B cell (primary cell): ENCODE data around the gene CPEB3. TPM values are rescaled to one million over a fixed set of nuclear protein-coding genes. Genes with fewer than 3 reads are reported as not detected.

ENCODE experiments used
- ATAC-seq: fragments of 200-7000 bp; cut with Tn5 transposase; one replicate; pipeline ENCODE4 v1.10.0; 2021; ENCODE audit warnings: low read depth, mild to moderate bottlenecking, moderate number of reproducible peaks, moderate library complexity
- CTCF ChIA-PET: fragments of 350-600 bp; sonication (Branson Sonifier 250); formaldehyde crosslinking; loops from one replicate; lab custom pipeline; 2021; ENCODE audit warnings: antibody characterized with exemption, inconsistent platforms; lab: Charles Lee
- POLR2A ChIA-PET: fragments of 350-600 bp; sonication (Branson Sonifier 250); formaldehyde crosslinking; loops from one replicate; lab custom pipeline; 2021; ENCODE audit warnings: antibody characterized with exemption; lab: Charles Lee
- DNase-seq: peaks from one replicate; pipeline ENCODE4 v3.0.0; 2013
- H2AFZ ChIP-seq: 2 replicates; pipeline ENCODE4 v1.6.1; 2012; ENCODE audit warnings: mild to moderate bottlenecking, low read depth, low read length; ENCODE audit not compliant: insufficient read depth, poor library complexity, severe bottlenecking
- H3K27ac ChIP-seq, 2 donors: 1 replicate in 1 of 2; 2 replicates in 1 of 2; pipeline ENCODE4 v1.5.1; 2012 to 2013; ENCODE audit warnings: low read length in 2 of 2, mild to moderate bottlenecking in 2 of 2, moderate library complexity in 1 of 2
- H3K27me3 ChIP-seq, 4 experiments: fragments of 200-600 bp in 1 of 4; sonication (generic) in 1 of 4; replicated peaks in 1 of 4; 1 replicate in 2 of 4; 2 replicates in 2 of 4; pipeline versions ENCODE4 v1.6.1 to v1.7.0; 2013 to 2016; ENCODE audit warnings: low read length in 3 of 4, mild to moderate bottlenecking in 2 of 4, mixed read lengths in 1 of 4, moderate library complexity in 1 of 4; ENCODE audit not compliant: insufficient read depth in 4 of 4, control insufficient read depth in 3 of 4; ENCODE audit errors: control extremely low read depth in 1 of 4
- H3K36me3 ChIP-seq, 2 experiments: replicated peaks in 1 of 2; 1 replicate in 1 of 2; 2 replicates in 1 of 2; pipeline versions ENCODE4 v1.6.1 to v1.7.1; 2013; ENCODE audit warnings: low read length in 1 of 2; ENCODE audit not compliant: insufficient read depth in 2 of 2, control insufficient read depth in 1 of 2; ENCODE audit errors: control extremely low read depth in 1 of 2, extremely low read depth in 1 of 2
- H3K4me1 ChIP-seq, 2 donors: fragments of 200-600 bp in 1 of 2; sonication (generic) in 1 of 2; 1 replicate in 1 of 2; 2 replicates in 1 of 2; pipeline versions ENCODE4 v1.5.1 to v1.6.1; 2013 to 2017; ENCODE audit warnings: low read length in 2 of 2; ENCODE audit not compliant: control insufficient read depth in 2 of 2, insufficient read depth in 2 of 2
- H3K4me2 ChIP-seq: replicated peaks from 2 replicates; pipeline ENCODE3; 2012; ENCODE audit warnings: mild to moderate bottlenecking, low read depth, low read length; ENCODE audit not compliant: poor library complexity, severe bottlenecking
- H3K4me3 ChIP-seq, 5 experiments: fragments of 200-600 bp in 1 of 5; sonication (generic) in 1 of 5; 1 replicate in 3 of 5; 2 replicates in 2 of 5; pipeline versions ENCODE4 v1.5.1 to v1.7.0; 2011 to 2016; ENCODE audit warnings: low read length in 4 of 5, mild to moderate bottlenecking in 4 of 5, low read depth in 2 of 5, control low read depth in 1 of 5, moderate library complexity in 1 of 5; ENCODE audit not compliant: insufficient read depth in 1 of 5; ENCODE audit errors: control extremely low read depth in 1 of 5, extremely low read depth in 1 of 5
- H3K79me2 ChIP-seq: fragments of 200-600 bp; sonication (generic); one replicate; pipeline ENCODE4 v1.6.0; 2016; ENCODE audit warnings: low read length; ENCODE audit not compliant: control insufficient read depth, insufficient read depth
- H3K9ac ChIP-seq: fragments of 200-600 bp; sonication (generic); 2 replicates; pipeline ENCODE4 v1.6.1; 2017; ENCODE audit warnings: mild to moderate bottlenecking, low read length, moderate library complexity
- H3K9me3 ChIP-seq, 3 donors: one replicate each; pipeline versions ENCODE4 v1.6.1 to v1.7.1; 2013; ENCODE audit warnings: low read length in 2 of 3; ENCODE audit not compliant: control insufficient read depth in 2 of 3, insufficient read depth in 1 of 3; ENCODE audit errors: control extremely low read depth in 1 of 3
- H4K20me1 ChIP-seq: 2 replicates; pipeline ENCODE4 v1.6.0; 2012; ENCODE audit warnings: mild to moderate bottlenecking, low read length; ENCODE audit not compliant: insufficient read depth, control insufficient read depth, poor library complexity, severe bottlenecking
- H3K27ac Mint-ChIP-seq: one replicate; pipeline ENCODE4 v1.8.0; 2021; ENCODE audit warnings: mixed read lengths
- H3K27me3 Mint-ChIP-seq: one replicate; pipeline ENCODE4 v1.8.0; 2021; ENCODE audit warnings: mixed read lengths
- H3K4me1 Mint-ChIP-seq: one replicate; pipeline ENCODE4 v1.8.0; 2021; ENCODE audit warnings: mixed read lengths
- H3K4me3 Mint-ChIP-seq: one replicate; pipeline ENCODE4 v1.8.0; 2021; ENCODE audit warnings: mixed read lengths
- H3K9me3 Mint-ChIP-seq: one replicate; pipeline ENCODE4 v1.8.0; 2022; ENCODE audit warnings: mixed read lengths; ENCODE audit not compliant: insufficient read depth
- CTCF ChIP-seq: fragments of 200-600 bp; IDR thresholded peaks from one replicate; pipeline ENCODE4 v1.8.0; 2022; ENCODE audit warnings: antibody characterized with exemption, mild to moderate bottlenecking
- EZH2 ChIP-seq: IDR thresholded peaks from 2 replicates; pipeline ENCODE4 v1.6.1; 2012; ENCODE audit warnings: borderline replicate concordance, low read depth, mild to moderate bottlenecking, moderate library complexity, low read length; ENCODE audit not compliant: insufficient read depth, poor library complexity, severe bottlenecking
- WGBS: methylation state at CpG from one replicate; pipeline ENCODE4 v1.1.5; 2013; ENCODE audit warnings: missing lambda C conversion rate; ENCODE audit not compliant: insufficient coverage; 5-methylcytosine and 5-hydroxymethylcytosine counted together
- intact Hi-C: fragments of 100-400 bp; cut with micrococcal nuclease; formaldehyde crosslinking; loops from one replicate; pipeline ENCODE4 v1.10.0; 2022
- polyA plus RNA-seq: library from polyadenylated mRNA; depleted of rRNA; stranded (reverse); fragments of >200 nt; gene quantifications from 2 replicates; pipeline ENCODE4 v1.2.3, GENCODE V29; 2012
- total RNA-seq, 2 donors: library from RNA; stranded (reverse); fragments of 120-200 nt in 1 of 2; gene quantifications; 1 replicate in 1 of 2; 2 replicates in 1 of 2; pipeline versions ENCODE4 v1.2.3 to v1.2.4, GENCODE V29; 2013 to 2022

The CPEB3 gene
- total and polyA plus RNA-seq, 2 donors (not counting 1 experiment from before 2014, with no cell fraction given), result 1.6 to 6.7 TPM

- Histone ChIP-seq H3K4me1 (no peaks in the 10 kb centered on the region), H3K27me3 (no peaks in the 10 kb centered on the region), H3K79me2 (peaks cover 16% of the 10 kb centered on the region), H3K9me3 (no peaks in the 10 kb centered on the region), H3K9ac (no peak overlapping the region), H3K27ac (no peak overlapping the region), H3K4me3 (no peak overlapping the region), H4K20me1 (peaks cover 9% of the 10 kb centered on the region), H3K4me2 (no peak overlapping the region), H3K36me3 (peaks cover 16 to 36% of the 10 kb centered on the region in 2 experiments), H2AFZ (no peak overlapping the region)
- CTCF ChIA-PET, result no interaction called here
- Mint-ChIP-seq H3K4me3 (no peak overlapping the region), H3K27me3 (no peaks in the 10 kb centered on the region), H3K9me3 (no peaks in the 10 kb centered on the region), H3K27ac (no peak overlapping the region), H3K4me1 (peaks cover 7% of the 10 kb centered on the region)
- POLR2A ChIA-PET, result no interaction called here
- DNase-seq (no peak), ATAC-seq (no peak)
- TF ChIP-seq EZH2 (no peak), CTCF (no peak)
- WGBS, result 90% methylated on average over 1 of the region's 3 CpGs
- intact Hi-C loops, result no loop called here
Measured at GRCh38 chr10:92313750-92314149, 22.9 kb upstream of the CPEB3 start.

GRCh38 chr10:92309272-92309671 is 18.4 kb upstream of the CPEB3 start:
- Histone ChIP-seq H3K9me3 (no peaks in the 10 kb centered on the region), H3K27ac (no peak overlapping the region), H3K79me2 (peaks cover 47% of the 10 kb centered on the region), H3K4me1 (no peaks in the 10 kb centered on the region), H3K4me3 (no peak overlapping the region), H3K9ac (no peak overlapping the region), H3K36me3 (peaks cover 14 to 24% of the 10 kb centered on the region in 2 experiments), H3K4me2 (no peak overlapping the region), H2AFZ (no peak overlapping the region), H4K20me1 (peaks cover 23% of the 10 kb centered on the region), H3K27me3 (no peaks in the 10 kb centered on the region)
- no CpG with 5 or more reads among the region's 1 CpG for WGBS
- Mint-ChIP-seq H3K4me3 (no peak overlapping the region), H3K27me3 (no peaks in the 10 kb centered on the region), H3K9me3 (no peaks in the 10 kb centered on the region), H3K27ac (no peak overlapping the region), H3K4me1 (peaks cover 21% of the 10 kb centered on the region)
- TF ChIP-seq EZH2, result no peak
- TF ChIP-seq CTCF, result no peak
- ChIA-PET CTCF (interaction anchor here (0.6 kb wide), 1 partner anchor 10 kb away, joined by 3 read pairs; no protein-coding TSS in a partner anchor), POLR2A (no interaction called here)
- intact Hi-C loops, result no loop called here
- ATAC-seq (no peak), DNase-seq (no peak)
